A673 (cell line): ENCODE results near the gene MAP4K5. TPM values are rescaled to one million over a fixed set of nuclear protein-coding genes. Genes with fewer than 3 reads are reported as not detected.

Experiments
- BruUV-seq: library from RNA; stranded (reverse); fragments of 400-500 nt; replicated peaks from 2 replicates; lab custom pipeline; 2021; lab: Mats Ljungman, UMichigan
- CTCF ChIA-PET: fragments of 300-600 bp; sonication (Branson Sonifier 250); formaldehyde crosslinking; loops from one replicate; lab custom pipeline; 2022; ENCODE audit warnings: antibody characterized with exemption; lab: Charles Lee
- POLR2A ChIA-PET: fragments of 300-600 bp; sonication (Branson Sonifier 250); formaldehyde crosslinking; loops from one replicate; lab custom pipeline; 2022; ENCODE audit warnings: antibody characterized with exemption; ENCODE audit not compliant: low non-redundant PET; lab: Charles Lee
- DNase-seq: peaks from one replicate; pipeline ENCODE4 v3.0.0-alpha.2; 2015; ENCODE audit warnings: low spot score
- H3K27ac ChIP-seq: fragments of 200-600 bp; sonication (generic); 2 replicates; pipeline ENCODE4 v1.5.1; 2016; ENCODE audit warnings: mixed run types, low read depth, mild to moderate bottlenecking, mixed read lengths, antibody characterized with exemption, low read length; ENCODE audit not compliant: poor library complexity, severe bottlenecking
- H3K27me3 ChIP-seq: fragments of 200-600 bp; sonication (generic); replicated peaks from 2 replicates; pipeline ENCODE4 v1.6.1; 2017; ENCODE audit warnings: mixed run types, low read depth, mild to moderate bottlenecking, mixed read lengths, antibody characterized with exemption, low read length; ENCODE audit not compliant: insufficient read depth, poor library complexity
- H3K36me3 ChIP-seq: fragments of 200-600 bp; sonication (generic); 2 replicates; pipeline ENCODE4 v1.6.1; 2016; ENCODE audit warnings: mixed run types, mild to moderate bottlenecking, mixed read lengths, antibody characterized with exemption, low read length; ENCODE audit not compliant: insufficient read depth, poor library complexity, severe bottlenecking
- H3K4me1 ChIP-seq: fragments of 200-600 bp; sonication (generic); 2 replicates; pipeline ENCODE4 v1.6.1; 2017; ENCODE audit warnings: mixed run types, mild to moderate bottlenecking, mixed read lengths, antibody characterized with exemption, low read length; ENCODE audit not compliant: insufficient read depth, poor library complexity, severe bottlenecking
- H3K4me3 ChIP-seq: fragments of 200-600 bp; sonication (generic); 2 replicates; pipeline ENCODE4 v1.5.1; 2016; ENCODE audit warnings: low read depth, mixed run types, mild to moderate bottlenecking, mixed read lengths, low read length; ENCODE audit not compliant: poor library complexity, severe bottlenecking
- H3K9me3 ChIP-seq: fragments of 200-600 bp; sonication (generic); 2 replicates; pipeline ENCODE4 v1.6.1; 2016; ENCODE audit warnings: mixed run types, low read depth, mild to moderate bottlenecking, mixed read lengths, antibody characterized with exemption, low read length; ENCODE audit not compliant: poor library complexity, severe bottlenecking
- EZH2 ChIP-seq: fragments of 200-600 bp; sonication (generic); IDR thresholded peaks from 2 replicates; pipeline ENCODE4 v1.6.1; 2017; ENCODE audit warnings: borderline replicate concordance, low read depth, mild to moderate bottlenecking, mixed read lengths, antibody characterized with exemption, low read length; ENCODE audit not compliant: poor library complexity, severe bottlenecking
- intact Hi-C: fragments of 100-400 bp; cut with micrococcal nuclease; formaldehyde crosslinking; loops from one replicate; pipeline ENCODE4 v1.10.0; 2022; ENCODE audit not compliant: unreplicated experiment
- total RNA-seq: library from RNA; stranded (reverse); gene quantifications from 2 replicates; pipeline ENCODE4 v1.2.3, GENCODE V29; 2021
- TF ChIP-seq, protein P1 (sequence below): fragments of 300-800, 200-600 bp; sonication (generic); conservative IDR thresholded peaks from 2 replicates; pipeline ENCODE4 v1.5.1; 2017; ENCODE audit warnings: low read depth, mild to moderate bottlenecking, antibody characterized with exemption, low read length, moderate library complexity, mixed read lengths

Gene MAP4K5
- total RNA-seq, 1 experiment from 2014 or later = 57.9 TPM

DNA sequence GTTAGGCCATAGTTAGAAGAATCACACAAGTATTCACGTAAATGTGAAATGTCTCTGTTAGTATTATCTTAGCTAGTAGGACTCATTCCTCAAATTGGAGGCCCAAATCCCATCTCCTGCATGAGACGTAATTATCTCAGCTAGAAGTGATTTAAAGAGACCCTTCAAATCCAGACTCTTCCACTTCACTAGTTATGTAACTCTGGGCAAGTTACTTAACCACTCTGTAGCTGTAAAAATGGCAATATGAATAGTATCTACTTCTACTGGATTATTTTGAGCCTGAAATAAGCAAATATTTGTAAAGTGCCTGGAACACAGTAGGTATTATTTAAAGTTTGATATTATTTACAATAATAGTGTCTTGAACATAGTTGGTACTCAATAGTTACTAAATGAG is 107.3 kb downstream of the MAP4K5 start:
- H3K4me1 ChIP-seq = no peaks in the 10 kb centered on the region
- H3K27ac ChIP-seq = no peak overlapping the region
- BruUV-seq = no TSS peak
- H3K4me3 ChIP-seq = no peak overlapping the region
- TF ChIP-seq, protein P1, sequence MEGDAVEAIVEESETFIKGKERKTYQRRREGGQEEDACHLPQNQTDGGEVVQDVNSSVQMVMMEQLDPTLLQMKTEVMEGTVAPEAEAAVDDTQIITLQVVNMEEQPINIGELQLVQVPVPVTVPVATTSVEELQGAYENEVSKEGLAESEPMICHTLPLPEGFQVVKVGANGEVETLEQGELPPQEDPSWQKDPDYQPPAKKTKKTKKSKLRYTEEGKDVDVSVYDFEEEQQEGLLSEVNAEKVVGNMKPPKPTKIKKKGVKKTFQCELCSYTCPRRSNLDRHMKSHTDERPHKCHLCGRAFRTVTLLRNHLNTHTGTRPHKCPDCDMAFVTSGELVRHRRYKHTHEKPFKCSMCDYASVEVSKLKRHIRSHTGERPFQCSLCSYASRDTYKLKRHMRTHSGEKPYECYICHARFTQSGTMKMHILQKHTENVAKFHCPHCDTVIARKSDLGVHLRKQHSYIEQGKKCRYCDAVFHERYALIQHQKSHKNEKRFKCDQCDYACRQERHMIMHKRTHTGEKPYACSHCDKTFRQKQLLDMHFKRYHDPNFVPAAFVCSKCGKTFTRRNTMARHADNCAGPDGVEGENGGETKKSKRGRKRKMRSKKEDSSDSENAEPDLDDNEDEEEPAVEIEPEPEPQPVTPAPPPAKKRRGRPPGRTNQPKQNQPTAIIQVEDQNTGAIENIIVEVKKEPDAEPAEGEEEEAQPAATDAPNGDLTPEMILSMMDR = no peak
- no peak for TF ChIP-seq EZH2
- DNase-seq = no peak
- peaks cover 27% of the 10 kb centered on the region for H3K36me3 ChIP-seq
- H3K27me3 ChIP-seq = no peaks in the 10 kb centered on the region
- ChIA-PET POLR2A (no interaction called here), CTCF (no interaction called here)
- intact Hi-C loops = no loop called here
- H3K9me3 ChIP-seq = no peaks in the 10 kb centered on the region

DNA sequence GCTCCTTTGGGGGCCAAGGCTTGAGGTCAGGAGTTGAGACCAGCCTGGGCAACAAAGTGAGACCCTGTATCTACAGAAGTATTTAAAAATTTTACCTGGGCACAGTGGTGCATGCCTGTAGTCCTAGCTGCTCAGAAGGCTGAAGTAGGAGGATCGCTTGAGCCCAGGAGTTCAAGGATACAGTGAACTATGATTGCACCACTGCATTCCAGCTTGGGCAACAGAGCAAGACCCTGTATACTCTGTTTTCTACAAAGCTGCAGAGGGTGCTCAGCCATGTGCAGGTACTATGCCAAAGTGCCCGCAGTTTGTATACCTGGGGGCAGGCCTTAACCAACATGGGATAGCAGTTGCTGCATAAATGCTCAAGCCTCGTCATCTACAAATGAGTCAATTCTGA is 108.8 kb downstream of the MAP4K5 start:
- H3K27ac ChIP-seq = no peak overlapping the region
- no peak for DNase-seq
- intact Hi-C loops = no loop called here
- ChIA-PET CTCF (no interaction called here), POLR2A (no interaction called here)
- no peak overlapping the region for H3K4me3 ChIP-seq
- no TSS peak for BruUV-seq
- no peaks in the 10 kb centered on the region for H3K9me3 ChIP-seq
- H3K27me3 ChIP-seq = no peaks in the 10 kb centered on the region
- no peaks in the 10 kb centered on the region for H3K4me1 ChIP-seq
- H3K36me3 ChIP-seq = peaks cover 28% of the 10 kb centered on the region
- TF ChIP-seq, protein P1 = no peak
- TF ChIP-seq EZH2 = no peak

DNA sequence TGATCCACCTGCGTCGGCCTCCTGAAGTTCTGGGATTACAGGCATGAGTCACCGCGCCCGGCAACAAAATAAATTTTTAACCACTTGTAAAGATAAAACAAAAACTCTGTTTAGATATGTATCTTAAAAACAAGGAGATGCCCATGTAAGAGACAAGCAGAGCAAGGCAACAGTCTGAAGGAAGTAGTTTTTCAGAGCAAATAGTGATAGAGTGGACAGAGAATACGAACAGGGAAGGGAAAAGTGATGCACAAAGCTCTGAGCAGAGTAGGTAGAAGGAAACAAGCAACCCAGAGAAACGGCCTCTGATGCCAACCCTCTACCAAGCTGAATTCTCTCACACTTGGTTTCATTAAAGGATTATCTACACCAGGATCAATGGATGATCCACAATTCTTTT is 110.9 kb downstream of the MAP4K5 start:
- no peak overlapping the region for H3K27ac ChIP-seq
- no peaks in the 10 kb centered on the region for H3K9me3 ChIP-seq
- no peak for DNase-seq
- no peaks in the 10 kb centered on the region for H3K27me3 ChIP-seq
- H3K4me3 ChIP-seq = no peak overlapping the region
- BruUV-seq = no TSS peak
- ChIA-PET POLR2A (no interaction called here), CTCF (no interaction called here)
- H3K4me1 ChIP-seq = no peaks in the 10 kb centered on the region
- no peak for TF ChIP-seq EZH2
- TF ChIP-seq, protein P1 = no peak
- intact Hi-C loops = no loop called here
- H3K36me3 ChIP-seq = peaks cover 22% of the 10 kb centered on the region
